Activated T-helper 2 cell treated with anti-CD3 and anti-CD28 coated beads, Interferon-gamma antibody, Interleukin-2, Interleukin-4, amounts not matched to agents 10 μg/mL and 5 μg/mL and 100 μg/mL, durations not matched to agents 14 hours and 24 hours and 36 hours (primary cell): ENCODE results near the gene BPIFB2. TPM values are rescaled to one million over a fixed set of nuclear protein-coding genes. Genes with fewer than 3 reads are reported as not detected.

Experiments
- DNase-seq: peaks from one replicate; pipeline ENCODE4 v3.0.0; 2021; ENCODE audit warnings: low spot score
- H3K27ac Mint-ChIP-seq: one replicate; pipeline ENCODE4 v1.8.0; 2021; ENCODE audit warnings: mixed read lengths
- H3K27me3 Mint-ChIP-seq: one replicate; pipeline ENCODE4 v1.8.0; 2021; ENCODE audit warnings: low read depth, mixed read lengths
- H3K36me3 Mint-ChIP-seq: one replicate; pipeline ENCODE4 v1.8.0; 2021; ENCODE audit warnings: low read depth, mixed read lengths
- H3K4me1 Mint-ChIP-seq: one replicate; pipeline ENCODE4 v1.8.0; 2021; ENCODE audit warnings: low read depth, mixed read lengths
- H3K4me3 Mint-ChIP-seq: one replicate; pipeline ENCODE4 v1.8.0; 2021; ENCODE audit warnings: low read depth, mild to moderate bottlenecking, moderate library complexity, mixed read lengths
- H3K9me3 Mint-ChIP-seq: one replicate; pipeline ENCODE4 v1.8.0; 2021; ENCODE audit warnings: mixed read lengths
- intact Hi-C: fragments of 100-400 bp; cut with micrococcal nuclease; formaldehyde crosslinking; loops from one replicate; pipeline ENCODE4 v1.15.1; 2023
- total RNA-seq: library from RNA; stranded (reverse); gene quantifications from 2 replicates; pipeline ENCODE4 v1.2.3, GENCODE V29; 2022

BPIFB2 gene
- total RNA-seq, 1 donor from 2014 or later = not detected

- no peak overlapping the region for H3K27ac Mint-ChIP-seq
- intact Hi-C loops = no loop called here
- no peaks in the 10 kb centered on the region for H3K27me3 Mint-ChIP-seq
- peaks cover 4% of the 10 kb centered on the region for H3K4me1 Mint-ChIP-seq
- no peak overlapping the region for H3K4me3 Mint-ChIP-seq
- H3K9me3 Mint-ChIP-seq = no peaks in the 10 kb centered on the region
- no peaks in the 10 kb centered on the region for H3K36me3 Mint-ChIP-seq
- DNase-seq = no peak
These were observed 22.7 kb upstream of the BPIFB2 start for GRCh38 chr20:32984631-32985354.

GRCh38 chr20:32985596-32985995 lies 21.9 kb upstream of the BPIFB2 start:
- peaks cover 4% of the 10 kb centered on the region for H3K4me1 Mint-ChIP-seq
- no peak overlapping the region for H3K4me3 Mint-ChIP-seq
- intact Hi-C loops = no loop called here
- H3K27ac Mint-ChIP-seq = no peak overlapping the region
- no peaks in the 10 kb centered on the region for H3K36me3 Mint-ChIP-seq
- no peaks in the 10 kb centered on the region for H3K27me3 Mint-ChIP-seq
- DNase-seq = no peak
- H3K9me3 Mint-ChIP-seq = no peaks in the 10 kb centered on the region

- no peak for DNase-seq
- Mint-ChIP-seq H3K9me3 (no peaks in the 10 kb centered on the region), H3K4me3 (no peak overlapping the region), H3K4me1 (peaks cover 7% of the 10 kb centered on the region), H3K27me3 (no peaks in the 10 kb centered on the region), H3K36me3 (no peaks in the 10 kb centered on the region), H3K27ac (no peak overlapping the region)
- intact Hi-C loops = no loop called here
These were observed 21.1 kb upstream of the BPIFB2 start for GRCh38 chr20:32986331-32986966.

- DNase-seq = no peak
- intact Hi-C loops = no loop called here
- Mint-ChIP-seq H3K36me3 (no peaks in the 10 kb centered on the region), H3K4me3 (no peak overlapping the region), H3K27me3 (no peaks in the 10 kb centered on the region), H3K27ac (no peak overlapping the region), H3K4me1 (peaks cover 7% of the 10 kb centered on the region), H3K9me3 (no peaks in the 10 kb centered on the region)
These were observed 20.3 kb upstream of the BPIFB2 start for GRCh38 chr20:32987044-32987825.

- Mint-ChIP-seq H3K9me3 (no peaks in the 10 kb centered on the region), H3K4me1 (peaks cover 4% of the 10 kb centered on the region), H3K27ac (no peak overlapping the region), H3K4me3 (no peak overlapping the region), H3K36me3 (no peaks in the 10 kb centered on the region), H3K27me3 (no peaks in the 10 kb centered on the region)
- no peak for DNase-seq
- intact Hi-C loops = no loop called here
These were observed 19.5 kb upstream of the BPIFB2 start for GRCh38 chr20:32988008-32988407.

GRCh38 chr20:32989507-32990283 lies 17.8 kb upstream of the BPIFB2 start:
- Mint-ChIP-seq H3K27me3 (no peaks in the 10 kb centered on the region), H3K27ac (no peak overlapping the region), H3K4me1 (peaks cover 3% of the 10 kb centered on the region)

GRCh38 chr20:32990426-32990825 lies 17.1 kb upstream of the BPIFB2 start:
- DNase-seq = no peak
- H3K4me3 Mint-ChIP-seq = no peak overlapping the region
- intact Hi-C loops = no loop called here
- H3K27ac Mint-ChIP-seq = no peak overlapping the region
- no peaks in the 10 kb centered on the region for H3K36me3 Mint-ChIP-seq
- no peaks in the 10 kb centered on the region for H3K27me3 Mint-ChIP-seq
- peaks cover 12% of the 10 kb centered on the region for H3K9me3 Mint-ChIP-seq
- peaks cover 3% of the 10 kb centered on the region for H3K4me1 Mint-ChIP-seq

More at GRCh38 chr20:32989507-32990283, 17.8 kb upstream of the BPIFB2 start:
- Mint-ChIP-seq H3K9me3 (peaks cover 5% of the 10 kb centered on the region), H3K36me3 (no peaks in the 10 kb centered on the region), H3K4me3 (no peak overlapping the region)
- DNase-seq = no peak
- intact Hi-C loops = no loop called here

- H3K4me1 Mint-ChIP-seq = peaks cover 3% of the 10 kb centered on the region
- intact Hi-C loops = no loop called here
- no peaks in the 10 kb centered on the region for H3K36me3 Mint-ChIP-seq
- no peak for DNase-seq
- H3K4me3 Mint-ChIP-seq = no peak overlapping the region
- no peak overlapping the region for H3K27ac Mint-ChIP-seq
- peaks cover 21% of the 10 kb centered on the region for H3K9me3 Mint-ChIP-seq
- no peaks in the 10 kb centered on the region for H3K27me3 Mint-ChIP-seq
These were observed 16.1 kb upstream of the BPIFB2 start for GRCh38 chr20:32991383-32991782.

- H3K4me3 Mint-ChIP-seq = no peak overlapping the region
- intact Hi-C loops = no loop called here
These were observed 15.5 kb upstream of the BPIFB2 start for GRCh38 chr20:32991792-32992641.

GRCh38 chr20:32993496-32994050 lies 13.9 kb upstream of the BPIFB2 start:
- intact Hi-C loops = no loop called here
- H3K4me3 Mint-ChIP-seq = no peak overlapping the region
- H3K27ac Mint-ChIP-seq = no peak overlapping the region
- peaks cover 10% of the 10 kb centered on the region for H3K4me1 Mint-ChIP-seq
- H3K36me3 Mint-ChIP-seq = no peaks in the 10 kb centered on the region
- H3K27me3 Mint-ChIP-seq = no peaks in the 10 kb centered on the region
- DNase-seq = no peak
- H3K9me3 Mint-ChIP-seq = peaks cover 25% of the 10 kb centered on the region

More at GRCh38 chr20:32991792-32992641, 15.5 kb upstream of the BPIFB2 start:
- H3K9me3 Mint-ChIP-seq = peaks cover 25% of the 10 kb centered on the region
- H3K36me3 Mint-ChIP-seq = no peaks in the 10 kb centered on the region
- H3K4me1 Mint-ChIP-seq = peaks cover 3% of the 10 kb centered on the region
- H3K27me3 Mint-ChIP-seq = no peaks in the 10 kb centered on the region
- H3K27ac Mint-ChIP-seq = no peak overlapping the region
- DNase-seq = no peak

- DNase-seq = no peak
- no peaks in the 10 kb centered on the region for H3K27me3 Mint-ChIP-seq
- H3K4me3 Mint-ChIP-seq = no peak overlapping the region
- H3K4me1 Mint-ChIP-seq = peaks cover 10% of the 10 kb centered on the region
- no peak overlapping the region for H3K27ac Mint-ChIP-seq
- H3K9me3 Mint-ChIP-seq = peaks cover 25% of the 10 kb centered on the region
- H3K36me3 Mint-ChIP-seq = no peaks in the 10 kb centered on the region
- intact Hi-C loops = no loop called here
These were observed 11.7 kb upstream of the BPIFB2 start for GRCh38 chr20:32995802-32996201.
